HG03095 (cell line): ENCODE measurements around the gene KATNA1.
"Not testable (repeated sequence)": the region's sequence is repeated elsewhere in the genome, so short reads cannot be mapped to it uniquely, and the experiment has no call there.

Source experiments
- ATAC-seq: cut with Tn5 transposase; IDR thresholded peaks from one replicate; pipeline ENCODE4 v1.9.1; 2021; ENCODE audit warnings: moderate library complexity; ENCODE audit not compliant: unreplicated experiment

The KATNA1 gene

DNA sequence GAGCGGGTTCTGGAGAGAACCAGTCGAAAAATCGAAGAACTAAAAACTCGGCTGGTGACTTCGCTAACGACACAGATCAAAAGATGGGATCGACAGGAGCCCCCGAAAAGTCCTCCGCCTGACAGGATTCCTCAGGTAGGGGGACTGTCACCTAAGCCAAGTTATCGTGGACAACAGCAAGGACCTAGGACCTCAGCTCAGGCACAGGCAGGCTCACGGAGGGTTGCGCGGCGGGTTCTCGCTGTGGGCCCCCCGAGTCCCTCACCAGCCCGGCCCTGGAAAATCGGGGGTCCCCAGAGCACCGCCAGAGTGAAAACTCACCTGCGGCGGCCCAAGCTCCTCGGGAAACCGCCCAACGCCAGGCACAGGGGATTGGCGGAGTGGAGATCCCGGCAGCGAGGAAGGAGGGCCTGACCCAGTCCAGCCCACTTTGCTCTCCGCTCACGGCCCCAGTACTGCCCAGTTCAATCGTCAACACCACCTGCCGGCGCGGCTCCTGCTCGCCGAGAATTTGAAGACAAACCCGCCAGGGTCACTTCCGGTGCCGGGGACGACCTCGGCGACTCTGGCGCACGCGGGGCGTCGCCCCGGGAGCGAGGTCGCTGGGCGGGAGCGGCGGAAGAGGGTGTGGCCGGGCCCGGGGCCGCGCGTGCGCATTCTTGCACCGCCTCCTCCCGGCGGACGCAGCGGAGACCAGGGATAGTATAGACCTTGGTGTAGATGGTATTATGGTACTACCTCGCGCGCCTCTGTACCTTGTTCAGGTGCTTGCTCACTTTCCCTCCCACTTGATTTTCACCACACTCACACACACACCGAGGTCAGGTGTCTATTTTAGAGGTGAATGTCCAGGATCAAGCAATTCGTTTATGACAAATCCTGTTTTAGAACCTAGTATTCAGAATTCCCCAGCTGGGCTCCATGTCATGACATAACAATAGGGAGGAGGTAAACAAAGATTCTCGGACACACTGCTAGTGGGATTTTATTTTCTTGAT is at the start of gene KATNA1:
Gene KATNA1 (minus strand): TSS at position 567 of the 998 bp plus-strand sequence. CDS start 10,167 bp downstream, outside the sequence.
- ATAC-seq = peak; percentile 83

DNA sequence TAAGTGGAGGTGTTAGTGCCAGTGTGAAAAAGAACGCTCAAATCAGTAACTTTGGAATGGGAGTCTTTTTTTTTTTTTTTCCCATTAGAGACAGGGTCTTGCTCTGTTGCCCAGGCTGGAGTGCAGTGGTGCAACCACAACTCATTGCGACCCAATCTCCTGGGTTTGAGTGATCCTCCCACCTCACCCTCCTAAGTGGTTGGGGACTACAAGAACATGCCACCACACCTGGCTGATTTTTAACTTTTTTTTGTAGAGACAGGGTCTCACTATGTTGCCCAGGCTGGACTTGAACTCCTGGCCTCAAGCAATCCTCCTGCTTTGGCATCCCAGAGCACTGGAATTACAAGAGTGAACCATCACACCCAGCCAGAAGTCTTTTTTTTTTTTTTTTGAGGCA is 49.7 kb upstream of the KATNA1 start:
- ATAC-seq = no peak

DNA sequence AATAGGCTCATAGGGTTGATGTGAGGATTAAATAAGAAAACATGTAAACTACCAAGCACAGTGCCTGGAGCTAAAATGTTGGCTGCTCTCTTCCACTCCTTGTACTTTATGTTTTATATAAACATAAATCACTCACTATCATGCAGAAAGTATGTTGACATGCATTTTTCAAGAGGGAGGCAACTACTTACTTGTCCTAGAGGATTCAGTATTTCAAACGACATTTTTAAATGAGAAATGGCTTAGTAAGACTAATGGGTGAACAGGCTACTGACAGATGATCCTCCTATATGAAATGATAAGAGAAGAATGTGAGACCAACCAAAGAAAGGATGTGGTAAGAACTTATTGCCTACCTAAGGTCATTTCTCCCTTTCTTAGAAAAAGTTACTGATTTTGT is 48.4 kb upstream of the KATNA1 start:
- ATAC-seq = no peak

GRCh38 chr6:149694921-149695320 is 46.4 kb upstream of the KATNA1 start:
- ATAC-seq = no peak

DNA sequence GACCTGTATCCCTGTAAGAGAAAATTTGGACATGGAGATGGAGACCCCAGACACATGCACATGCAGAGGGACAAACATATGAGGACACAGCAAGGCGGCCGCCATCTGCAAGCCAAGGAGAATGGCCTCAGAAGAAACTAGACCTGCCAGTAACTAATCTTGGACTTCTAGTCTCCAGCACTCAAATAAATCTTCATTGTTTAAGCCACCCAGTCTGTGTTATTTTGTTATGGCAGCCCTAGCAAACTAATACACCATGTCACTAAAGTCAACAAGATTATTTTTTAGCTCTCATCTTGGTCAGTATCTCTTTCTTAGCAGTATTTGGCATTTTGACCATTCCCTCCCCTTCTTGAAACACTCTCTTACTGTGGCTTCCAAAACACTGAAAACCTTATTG is 42.7 kb upstream of the KATNA1 start:
- no peak for ATAC-seq

DNA sequence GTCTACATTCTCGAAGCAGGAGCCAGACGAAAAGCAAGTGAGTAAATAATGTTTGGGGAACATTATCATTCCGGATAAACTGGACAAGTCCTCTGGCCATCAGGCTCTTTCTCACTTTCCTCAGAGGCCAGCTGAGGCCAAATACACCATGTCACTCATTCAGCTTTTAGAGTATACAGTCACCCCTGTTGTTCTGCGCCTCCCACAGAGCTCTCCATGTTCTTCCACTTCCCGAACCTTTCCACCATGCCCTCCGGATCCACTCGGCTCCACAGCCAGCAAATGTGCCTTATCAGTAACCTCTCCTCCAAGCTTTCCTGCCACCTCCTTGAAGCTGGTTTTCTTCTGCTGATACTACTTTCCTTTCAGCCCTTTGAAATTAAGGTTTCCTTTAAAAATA is 37.7 kb upstream of the KATNA1 start:
- no peak for ATAC-seq

GRCh38 chr6:149683256-149683859 is 34.8 kb upstream of the KATNA1 start:
- ATAC-seq = no peak

- ATAC-seq = not testable (repeated sequence)
These were observed 33.3 kb upstream of the KATNA1 start for GRCh38 chr6:149681845-149682244.

- no peak for ATAC-seq
These were observed 32.7 kb upstream of the KATNA1 start for GRCh38 chr6:149681209-149681608.

- no peak for ATAC-seq
These were observed 32.0 kb upstream of the KATNA1 start for GRCh38 chr6:149680503-149680902.

DNA sequence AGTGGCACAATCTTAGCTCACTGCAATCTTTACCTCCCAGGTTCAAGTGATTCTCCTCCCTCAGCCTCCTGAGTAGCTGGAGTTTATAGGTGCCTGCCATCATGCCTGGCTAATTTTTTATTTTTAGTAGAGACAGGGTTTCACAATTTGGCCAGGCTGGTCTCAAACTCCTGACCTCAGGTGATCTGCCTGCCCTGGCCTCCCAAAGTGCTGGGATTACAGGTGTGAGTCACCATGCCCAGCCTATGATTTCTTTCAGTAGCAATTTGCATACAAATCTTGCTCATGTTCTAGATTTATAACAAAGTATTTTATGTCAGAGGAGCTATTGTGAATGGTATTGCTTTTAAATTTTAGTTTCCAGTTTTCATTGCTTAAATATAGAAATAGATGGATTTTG is 23.8 kb upstream of the KATNA1 start:
- ATAC-seq = not testable (repeated sequence)

- no peak for ATAC-seq
These were observed 11.5 kb upstream of the KATNA1 start for GRCh38 chr6:149660028-149660427.

- no peak for ATAC-seq
These were observed 8.9 kb upstream of the KATNA1 start for GRCh38 chr6:149657441-149657840.

- ATAC-seq = peak; percentile 40
These were observed 2.5 kb upstream of the KATNA1 start for GRCh38 chr6:149651056-149651455.

GRCh38 chr6:149646599-149646998 is 1.9 kb downstream of the KATNA1 start:
- ATAC-seq = no peak

DNA sequence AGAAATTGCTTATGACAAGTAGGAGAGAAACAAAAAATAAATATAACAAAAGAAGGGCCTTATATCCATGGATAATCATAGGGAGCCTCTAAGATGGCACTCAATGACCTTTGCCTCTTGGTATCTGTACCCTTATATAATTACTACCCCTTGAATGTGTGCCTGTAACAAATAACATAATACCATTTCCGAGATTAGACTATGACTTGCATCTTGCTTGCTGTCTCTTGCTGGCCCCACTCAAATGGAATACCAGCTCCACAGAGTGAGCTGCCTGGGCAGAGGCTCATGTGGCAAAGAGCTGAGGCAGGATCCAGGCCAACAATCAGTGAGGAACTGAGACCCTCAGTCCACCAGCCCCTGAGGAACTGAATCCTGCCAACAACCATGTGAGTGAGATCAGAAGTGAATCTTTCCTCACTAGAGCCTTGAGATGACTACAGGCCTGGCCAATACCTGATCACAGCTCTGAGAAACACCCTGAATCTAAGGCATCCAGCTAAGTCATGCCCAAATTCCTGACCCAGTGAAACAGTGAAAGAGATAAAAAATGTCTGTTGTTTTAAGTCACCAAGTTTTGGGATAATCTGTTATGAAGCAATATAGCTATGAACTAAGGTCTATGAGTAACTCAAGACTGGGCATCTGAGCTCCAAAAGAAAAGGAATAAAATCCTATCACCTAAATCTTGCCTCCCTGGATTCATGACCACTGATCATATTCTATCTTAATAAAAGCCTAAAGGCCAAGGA is 5.5 kb downstream of the KATNA1 start:
- ATAC-seq = no peak

DNA sequence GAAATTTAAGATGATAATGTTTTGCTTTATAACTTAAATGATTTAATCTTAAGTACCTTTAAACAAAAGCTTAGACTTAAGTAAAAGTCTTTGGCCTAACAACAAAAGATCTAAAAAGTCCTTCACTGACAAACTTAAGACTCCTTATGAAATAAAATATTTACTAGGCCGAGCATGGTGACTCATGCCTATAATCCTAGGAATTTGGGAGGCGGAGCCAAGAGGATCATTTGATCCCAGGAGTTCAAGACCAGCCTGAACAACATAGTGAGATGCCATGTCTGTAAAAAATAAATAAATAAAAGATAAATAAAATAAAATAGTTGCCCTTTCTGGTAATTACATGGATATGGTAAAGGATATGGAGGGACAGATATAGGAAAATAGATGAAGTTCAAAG is 12.4 kb downstream of the KATNA1 start:
- no peak for ATAC-seq

DNA sequence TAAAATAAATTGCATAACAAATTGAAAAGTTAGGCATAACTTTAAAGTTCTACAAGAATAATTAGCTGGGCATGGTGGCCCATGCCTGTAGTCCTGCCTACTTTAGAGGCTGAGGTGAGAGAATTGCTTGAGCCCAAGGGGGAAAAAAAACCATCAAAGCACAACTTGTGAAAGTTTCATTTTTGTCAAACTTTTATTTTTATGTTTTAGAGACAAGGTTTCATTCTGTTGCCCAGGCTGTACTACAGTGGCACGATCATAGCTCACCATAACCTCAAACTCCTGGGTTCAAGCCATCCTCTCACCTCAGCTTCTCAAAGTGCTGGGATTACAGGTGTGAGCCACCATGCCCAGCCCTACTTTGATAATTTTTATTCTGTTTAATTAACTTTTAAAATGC is 14.2 kb downstream of the KATNA1 start:
- ATAC-seq = no peak

- peak; percentile 83 for ATAC-seq
These were observed 19.5 kb downstream of the KATNA1 start for GRCh38 chr6:149628875-149629510.

GRCh38 chr6:149627672-149628071 is 20.8 kb downstream of the KATNA1 start:
- no peak for ATAC-seq

DNA sequence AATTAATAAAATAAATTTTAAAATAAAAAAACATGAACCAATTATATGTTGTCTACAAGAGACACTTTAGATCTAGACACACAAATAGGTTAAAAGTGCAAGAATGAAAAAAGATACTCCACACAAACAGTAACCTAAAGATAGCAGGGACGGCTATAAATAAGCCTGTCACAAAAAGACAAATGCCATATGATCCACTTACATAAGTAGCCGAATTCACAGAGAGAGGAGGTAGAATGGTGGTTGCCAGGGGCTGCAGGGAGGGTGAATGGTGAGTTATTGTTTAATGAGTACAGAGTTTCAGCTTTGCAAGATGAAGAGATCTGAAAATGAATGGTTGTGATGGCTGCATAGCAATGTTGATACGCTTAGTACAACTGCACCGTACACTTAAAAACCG is 32.7 kb downstream of the KATNA1 start:
- no peak for ATAC-seq
